Esophagus squamous epithelium (tissue), 4 donors: ENCODE data around the gene POLR2C.

ENCODE experiments used
- POLR2A ChIP-seq, 4 donors: fragments of 450-650 bp; IDR thresholded peaks; one replicate each; pipeline ENCODE4 v1.6.1; 2017; ENCODE audit warnings: antibody characterized with exemption in 4 of 4, mild to moderate bottlenecking in 4 of 4, moderate library complexity in 3 of 4
- TF ChIP-seq, protein P1 (sequence below), 6 experiments: fragments of 450-650 bp in 4 of 6; fragments of 200-600 bp in 2 of 6; sonication (generic) in 2 of 6; IDR thresholded peaks; one replicate each; pipeline ENCODE4 v1.5.1; 2016 to 2019; ENCODE audit warnings: antibody characterized with exemption in 6 of 6, mild to moderate bottlenecking in 4 of 6, moderate library complexity in 4 of 6

DNA sequence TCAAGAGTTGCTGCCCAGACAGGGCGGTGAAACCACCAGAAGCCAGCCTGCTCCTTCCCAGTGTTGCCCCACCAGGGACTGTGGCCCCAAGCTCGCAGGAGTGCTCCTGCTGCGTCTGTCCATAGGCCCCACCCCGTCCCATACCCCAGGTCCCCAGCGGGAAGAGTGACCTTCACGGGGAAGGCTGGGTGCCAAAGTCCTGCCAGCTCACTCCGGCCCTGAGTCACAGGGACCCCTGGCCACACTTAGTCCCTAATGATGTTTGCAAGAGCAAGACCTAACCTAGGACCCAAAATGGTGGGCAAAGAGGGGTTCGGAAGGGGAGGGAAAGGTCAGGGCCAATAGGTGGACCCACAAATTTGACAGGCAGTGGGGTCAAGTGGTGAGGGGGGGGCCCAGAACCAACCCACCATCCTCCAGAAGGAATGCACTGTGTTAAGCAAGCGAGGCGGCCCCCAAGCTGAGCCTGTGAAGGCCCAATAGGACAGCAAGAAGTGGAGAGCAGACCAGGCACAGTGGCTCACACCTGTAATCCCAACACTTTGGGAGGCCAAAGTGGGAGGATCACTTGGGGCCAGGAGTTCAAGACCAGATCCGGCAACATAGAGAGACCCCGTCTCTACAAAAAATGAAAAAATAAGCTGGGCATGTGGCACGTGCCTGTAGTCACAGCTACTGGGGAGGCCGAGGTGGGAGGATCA lies 20.5 kb downstream of the POLR2C start:
- TF ChIP-seq, protein P1, sequence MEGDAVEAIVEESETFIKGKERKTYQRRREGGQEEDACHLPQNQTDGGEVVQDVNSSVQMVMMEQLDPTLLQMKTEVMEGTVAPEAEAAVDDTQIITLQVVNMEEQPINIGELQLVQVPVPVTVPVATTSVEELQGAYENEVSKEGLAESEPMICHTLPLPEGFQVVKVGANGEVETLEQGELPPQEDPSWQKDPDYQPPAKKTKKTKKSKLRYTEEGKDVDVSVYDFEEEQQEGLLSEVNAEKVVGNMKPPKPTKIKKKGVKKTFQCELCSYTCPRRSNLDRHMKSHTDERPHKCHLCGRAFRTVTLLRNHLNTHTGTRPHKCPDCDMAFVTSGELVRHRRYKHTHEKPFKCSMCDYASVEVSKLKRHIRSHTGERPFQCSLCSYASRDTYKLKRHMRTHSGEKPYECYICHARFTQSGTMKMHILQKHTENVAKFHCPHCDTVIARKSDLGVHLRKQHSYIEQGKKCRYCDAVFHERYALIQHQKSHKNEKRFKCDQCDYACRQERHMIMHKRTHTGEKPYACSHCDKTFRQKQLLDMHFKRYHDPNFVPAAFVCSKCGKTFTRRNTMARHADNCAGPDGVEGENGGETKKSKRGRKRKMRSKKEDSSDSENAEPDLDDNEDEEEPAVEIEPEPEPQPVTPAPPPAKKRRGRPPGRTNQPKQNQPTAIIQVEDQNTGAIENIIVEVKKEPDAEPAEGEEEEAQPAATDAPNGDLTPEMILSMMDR (IDR thresholded peaks at IDR 0.05), result no peak
- no peak for TF ChIP-seq POLR2A (IDR thresholded peaks at IDR 0.05)
